ENCODE results near the gene CNTN2.

Gene CNTN2

DNA sequence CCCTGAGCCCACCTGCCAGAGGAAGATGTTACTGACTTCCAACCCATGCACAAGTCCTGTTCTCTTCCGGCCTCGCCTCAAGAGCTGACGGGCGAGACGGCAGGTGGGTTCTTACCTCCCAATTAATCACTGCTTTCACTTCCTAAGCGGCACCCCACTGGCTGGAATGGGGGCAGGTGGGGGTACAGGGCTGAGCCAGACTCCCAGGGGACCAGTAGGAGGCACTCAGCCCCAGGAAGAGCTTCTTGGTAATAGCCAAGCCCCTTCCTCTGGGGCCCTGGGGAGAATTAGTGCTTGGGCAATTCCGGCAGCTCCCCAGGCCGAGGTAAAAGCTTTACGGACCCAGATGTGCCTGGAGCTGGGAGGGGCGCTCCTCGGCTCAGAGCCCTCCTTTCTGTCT lies 9.7 kb downstream of the CNTN2 start:
- H3K4me3 ChIP-seq (replicated peaks in 1 of 2; ENCODE audit: low read depth in 2 of 2, low read length in 2 of 2): no peak overlapping the region
- TF ChIP-seq, protein P1, sequence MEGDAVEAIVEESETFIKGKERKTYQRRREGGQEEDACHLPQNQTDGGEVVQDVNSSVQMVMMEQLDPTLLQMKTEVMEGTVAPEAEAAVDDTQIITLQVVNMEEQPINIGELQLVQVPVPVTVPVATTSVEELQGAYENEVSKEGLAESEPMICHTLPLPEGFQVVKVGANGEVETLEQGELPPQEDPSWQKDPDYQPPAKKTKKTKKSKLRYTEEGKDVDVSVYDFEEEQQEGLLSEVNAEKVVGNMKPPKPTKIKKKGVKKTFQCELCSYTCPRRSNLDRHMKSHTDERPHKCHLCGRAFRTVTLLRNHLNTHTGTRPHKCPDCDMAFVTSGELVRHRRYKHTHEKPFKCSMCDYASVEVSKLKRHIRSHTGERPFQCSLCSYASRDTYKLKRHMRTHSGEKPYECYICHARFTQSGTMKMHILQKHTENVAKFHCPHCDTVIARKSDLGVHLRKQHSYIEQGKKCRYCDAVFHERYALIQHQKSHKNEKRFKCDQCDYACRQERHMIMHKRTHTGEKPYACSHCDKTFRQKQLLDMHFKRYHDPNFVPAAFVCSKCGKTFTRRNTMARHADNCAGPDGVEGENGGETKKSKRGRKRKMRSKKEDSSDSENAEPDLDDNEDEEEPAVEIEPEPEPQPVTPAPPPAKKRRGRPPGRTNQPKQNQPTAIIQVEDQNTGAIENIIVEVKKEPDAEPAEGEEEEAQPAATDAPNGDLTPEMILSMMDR (IDR thresholded peaks at IDR 0.05; ENCODE audit: low read depth, low read length): no peak
- DNase-seq (ENCODE audit: low read depth in 2 of 2): no peak

DNA sequence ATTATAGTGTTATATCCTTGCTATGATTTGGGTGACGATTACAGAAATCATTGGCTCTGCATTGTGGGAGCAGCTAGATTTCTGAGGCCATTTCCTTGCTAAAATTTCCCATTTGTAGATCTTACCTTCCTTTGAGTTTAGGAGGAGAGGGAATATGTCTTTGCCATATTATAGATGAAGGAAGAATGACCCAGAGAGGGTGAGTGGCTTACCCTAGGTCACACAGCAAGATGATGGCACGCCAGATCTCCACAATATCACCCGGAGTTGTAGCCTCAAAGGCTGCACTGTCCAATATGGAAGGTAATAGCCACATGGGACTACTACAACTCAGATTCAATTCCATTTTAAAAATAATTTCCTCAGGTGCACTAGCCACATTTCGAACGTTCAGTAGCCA lies 10.3 kb downstream of the CNTN2 start:
- TF ChIP-seq, protein P1 (IDR thresholded peaks at IDR 0.05; ENCODE audit: low read depth, low read length): no peak
- no peak for DNase-seq (ENCODE audit: low read depth in 2 of 2)
- H3K4me3 ChIP-seq (replicated peaks in 1 of 2; ENCODE audit: low read depth in 2 of 2, low read length in 2 of 2): no peak overlapping the region

DNA sequence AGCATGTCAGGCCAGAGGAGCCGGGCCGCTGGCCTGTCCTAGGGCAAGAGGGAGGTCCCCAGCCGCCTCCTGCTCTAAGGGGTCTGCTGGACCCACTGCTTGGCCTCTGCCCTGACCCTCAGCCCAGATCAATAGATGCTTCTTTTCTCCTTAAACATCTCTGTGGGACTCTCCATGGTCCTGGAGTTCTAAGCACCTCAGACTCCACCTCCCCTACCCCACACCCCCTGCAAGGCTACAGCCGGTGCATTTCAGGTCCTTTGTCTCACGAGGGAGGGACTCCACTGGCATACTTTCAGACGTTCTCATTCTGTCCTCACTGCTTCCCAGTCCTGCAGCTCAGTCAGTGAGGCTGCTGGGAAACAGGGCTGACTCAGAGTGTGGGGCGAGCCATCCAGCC lies 11.0 kb downstream of the CNTN2 start:
- DNase-seq (ENCODE audit: low read depth in 2 of 2): no peak
- H3K4me3 ChIP-seq (replicated peaks in 1 of 2; ENCODE audit: low read depth in 2 of 2, low read length in 2 of 2): no peak overlapping the region
- TF ChIP-seq, protein P1 (IDR thresholded peaks at IDR 0.05; ENCODE audit: low read depth, low read length): no peak

DNA sequence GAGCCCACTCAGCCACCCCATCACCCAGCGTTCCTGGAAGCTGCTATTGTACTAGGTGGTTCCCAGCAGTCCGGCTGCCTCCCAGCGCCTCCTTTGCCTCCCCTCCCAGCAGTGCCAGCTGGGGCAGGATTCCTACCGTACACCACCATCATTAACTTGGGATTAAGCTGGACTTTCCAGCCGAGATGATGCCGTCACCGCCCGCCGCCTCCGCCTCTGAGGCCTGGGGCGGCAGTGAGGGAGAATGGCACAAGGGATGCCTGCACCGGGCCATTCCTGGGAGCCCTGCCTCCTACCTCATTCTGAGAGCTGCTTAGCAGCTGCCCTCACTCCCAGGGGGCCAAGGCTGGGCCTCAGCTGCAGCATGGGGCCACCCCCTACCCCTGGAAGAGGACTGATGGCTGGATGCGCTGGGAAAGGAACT lies 13.2 kb downstream of the CNTN2 start:
- no peak overlapping the region for H3K4me3 ChIP-seq (replicated peaks in 1 of 2; ENCODE audit: low read depth in 2 of 2, low read length in 2 of 2)
- TF ChIP-seq, protein P1 (IDR thresholded peaks at IDR 0.05; ENCODE audit: low read depth, low read length): no peak
- DNase-seq (ENCODE audit: low read depth in 2 of 2): no peak

DNA sequence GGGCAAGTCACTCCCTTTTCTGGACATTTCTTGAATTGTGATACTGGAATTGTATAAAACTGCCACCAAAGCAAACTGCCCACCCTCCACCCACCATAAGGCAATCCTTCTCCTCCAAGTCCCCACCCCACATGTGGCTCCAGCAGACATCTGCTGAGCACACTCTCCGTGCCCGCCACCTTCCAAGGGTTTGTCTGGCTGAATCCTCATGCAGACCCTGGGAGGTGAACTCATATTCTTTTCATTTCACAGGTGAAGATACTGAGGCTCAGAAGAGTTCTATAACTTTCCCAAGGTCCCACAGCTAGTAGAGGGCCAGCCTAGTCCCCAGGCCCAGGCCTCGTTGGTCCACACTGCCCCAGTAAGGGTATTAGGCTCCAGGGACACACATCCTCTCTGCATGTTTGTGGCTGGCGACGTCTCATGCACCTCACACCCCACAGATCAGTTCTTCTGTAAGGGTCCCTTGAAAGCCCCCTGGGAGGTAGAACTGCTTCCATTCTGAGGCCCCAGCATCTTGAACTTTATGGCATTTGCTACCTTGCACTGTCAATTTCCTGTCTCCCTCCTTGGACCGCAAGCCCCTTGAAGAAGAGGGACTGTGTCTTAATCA lies 14.1 kb downstream of the CNTN2 start:
- no peak for DNase-seq (ENCODE audit: low read depth in 2 of 2)
- TF ChIP-seq, protein P1 (IDR thresholded peaks at IDR 0.05; ENCODE audit: low read depth, low read length): no peak
- H3K4me3 ChIP-seq (replicated peaks in 1 of 2; ENCODE audit: low read depth in 2 of 2, low read length in 2 of 2): no peak overlapping the region

DNA sequence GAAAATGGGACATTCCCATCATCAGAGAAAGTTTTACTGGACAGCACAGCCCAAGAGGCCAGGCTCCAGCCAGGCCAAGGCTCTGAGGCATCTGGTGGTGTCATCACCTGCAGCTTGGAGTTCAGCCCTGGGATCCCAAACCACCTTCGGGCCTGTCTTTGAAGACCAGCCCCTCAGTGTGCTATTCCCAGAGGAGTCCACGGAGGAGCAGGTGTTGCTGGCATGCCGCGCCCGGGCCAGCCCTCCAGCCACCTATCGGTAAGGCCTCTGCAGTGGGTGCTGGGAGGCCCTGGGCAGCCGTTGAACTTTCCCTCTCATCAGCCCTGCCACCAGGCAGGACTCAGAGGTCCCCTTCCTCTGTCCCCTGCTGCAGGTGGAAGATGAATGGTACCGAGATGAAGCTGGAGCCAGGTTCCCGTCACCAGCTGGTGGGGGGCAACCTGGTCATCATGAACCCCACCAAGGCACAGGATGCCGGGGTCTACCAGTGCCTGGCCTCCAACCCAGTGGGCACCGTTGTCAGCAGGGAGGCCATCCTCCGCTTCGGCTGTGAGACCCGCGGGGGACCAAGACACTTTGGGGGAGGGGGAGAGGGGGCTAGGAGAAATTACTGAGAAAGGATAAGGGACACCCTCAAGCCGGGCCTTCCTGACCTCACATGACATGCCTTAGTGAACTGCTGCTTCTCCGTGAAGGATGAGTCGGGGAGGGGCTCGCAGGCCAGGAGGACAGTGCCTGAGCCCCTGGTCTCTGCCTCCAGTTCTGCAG lies 15.0 kb downstream of the CNTN2 start:
- TF ChIP-seq, protein P1 (IDR thresholded peaks at IDR 0.05; ENCODE audit: low read depth, low read length): no peak
- no peak overlapping the region for H3K4me3 ChIP-seq (replicated peaks in 1 of 2; ENCODE audit: low read depth in 2 of 2, low read length in 2 of 2)
- no peak for DNase-seq (ENCODE audit: low read depth in 2 of 2)

All from cardiac fibroblast (primary cell).